Hepatocyte (in vitro differentiated cells): ENCODE data around the gene PARP3. TPM values are rescaled to one million over a fixed set of nuclear protein-coding genes. Genes with fewer than 3 reads are reported as not detected.

Source experiments
- DNase-seq: peaks from one replicate; pipeline ENCODE4 v3.0.0-alpha.2; 2016; ENCODE audit warnings: low spot score
- H2AFZ ChIP-seq: fragments of 200-600 bp; sonication (generic); 2 replicates; pipeline ENCODE4 v1.6.0; 2016; ENCODE audit warnings: antibody characterized with exemption, mild to moderate bottlenecking
- H3K27ac ChIP-seq: fragments of 200-600 bp; sonication (generic); 2 replicates; pipeline ENCODE4 v1.5.1; 2016; ENCODE audit warnings: mild to moderate bottlenecking
- H3K27me3 ChIP-seq: fragments of 200-600 bp; sonication (generic); 2 replicates; pipeline ENCODE4 v1.6.1; 2016
- H3K36me3 ChIP-seq: fragments of 200-600 bp; sonication (generic); replicated peaks from 2 replicates; pipeline ENCODE4 v1.5.1; 2016; ENCODE audit warnings: low read depth; ENCODE audit not compliant: insufficient read depth
- H3K4me1 ChIP-seq: fragments of 200-600 bp; sonication (generic); 2 replicates; pipeline ENCODE4 v1.5.1; 2016; ENCODE audit warnings: mild to moderate bottlenecking, moderate library complexity; ENCODE audit not compliant: insufficient read depth
- H3K4me2 ChIP-seq: fragments of 200-600 bp; sonication (generic); 2 replicates; pipeline ENCODE4 v1.6.0; 2016
- H3K4me3 ChIP-seq: fragments of 200-600 bp; sonication (generic); 2 replicates; pipeline ENCODE4 v1.5.1; 2016; ENCODE audit warnings: mild to moderate bottlenecking
- H3K79me2 ChIP-seq: fragments of 200-600 bp; sonication (generic); 2 replicates; pipeline ENCODE4 v1.6.0; 2017; ENCODE audit warnings: mild to moderate bottlenecking
- H3K9me2 ChIP-seq: fragments of 200-600 bp; sonication (generic); replicated peaks from 2 replicates; pipeline ENCODE4 v1.6.0; 2017; ENCODE audit warnings: mild to moderate bottlenecking; ENCODE audit not compliant: insufficient read depth
- H3K9me3 ChIP-seq: fragments of 200-600 bp; sonication (generic); 2 replicates; pipeline ENCODE4 v1.5.1; 2016; ENCODE audit warnings: low read depth, mild to moderate bottlenecking
- H4K20me1 ChIP-seq: fragments of 200-600 bp; sonication (generic); 2 replicates; pipeline ENCODE4 v1.6.0; 2016; ENCODE audit warnings: mild to moderate bottlenecking; ENCODE audit not compliant: insufficient read depth, poor library complexity, severe bottlenecking
- CTCF ChIP-seq: fragments of 200-600 bp; sonication (generic); IDR thresholded peaks from 2 replicates; pipeline ENCODE4 v1.5.1; 2016; ENCODE audit warnings: antibody characterized with exemption, mild to moderate bottlenecking; ENCODE audit not compliant: poor library complexity
- EZH2 ChIP-seq: fragments of 200-600 bp; sonication (generic); IDR thresholded peaks from 2 replicates; pipeline ENCODE4 v1.6.1; 2016; ENCODE audit warnings: antibody characterized with exemption, mild to moderate bottlenecking, borderline replicate concordance
- EZH2phosphoT487 ChIP-seq: fragments of 200-600 bp; sonication (generic); IDR thresholded peaks from one replicate; pipeline ENCODE4 v1.6.1; 2018; ENCODE audit warnings: antibody characterized with exemption, mild to moderate bottlenecking, low read depth, moderate library complexity; ENCODE audit not compliant: unreplicated experiment, severe bottlenecking
- WGBS: methylation state at CpG from one replicate; pipeline ENCODE4 v1.1.6; 2016; ENCODE audit warnings: low lambda C conversion rate; ENCODE audit errors: missing lambda C conversion rate; 5-methylcytosine and 5-hydroxymethylcytosine counted together
- polyA plus RNA-seq: library from polyadenylated mRNA; unstranded; fragments of >200 nt; fragmentation: Nextera tagmentation; extraction: Ambion mirVana; gene quantifications from 2 replicates; pipeline ENCODE4 v1.2.1, GENCODE V29; 2016
- total RNA-seq: library from RNA; depleted of rRNA; stranded (reverse); fragments of >200 nt; gene quantifications from 2 replicates; pipeline ENCODE4 v1.2.3, GENCODE V29; 2014

Gene PARP3
- total and polyA plus RNA-seq, 2 experiments from 2014 or later = 9.3 to 10.3 TPM

- H2AFZ ChIP-seq = peak overlapping the region; percentile 90
- peaks cover 26% of the 10 kb centered on the region for H3K79me2 ChIP-seq
- peak overlapping the region; percentile 97 for H3K27ac ChIP-seq
- H3K36me3 ChIP-seq = no peaks in the 10 kb centered on the region
- no peaks in the 10 kb centered on the region for H3K9me3 ChIP-seq
- peak overlapping the region; percentile 99 for H3K4me2 ChIP-seq
- no peaks in the 10 kb centered on the region for H4K20me1 ChIP-seq
- WGBS = 53% methylated on average over 46 of the region's 46 CpGs
- TF ChIP-seq CTCF (peak; percentile 20), EZH2 (no peak), EZH2phosphoT487 (no peak)
- no peaks in the 10 kb centered on the region for H3K27me3 ChIP-seq
- H3K4me3 ChIP-seq = peak overlapping the region; percentile 57
- peaks cover 20% of the 10 kb centered on the region for H3K4me1 ChIP-seq
- no peaks in the 10 kb centered on the region for H3K9me2 ChIP-seq
- DNase-seq = peak; percentile 87
Observed at GRCh38 chr3:51975852-51976549, 33.8 kb downstream of the PARP3 start.

GRCh38 chr3:51977446-51978142 is 35.4 kb downstream of the PARP3 start:
- no peak overlapping the region for H2AFZ ChIP-seq
- no peaks in the 10 kb centered on the region for H3K9me2 ChIP-seq
- no peak for DNase-seq
- no peak for TF ChIP-seq EZH2
- no peak for TF ChIP-seq CTCF
- no peak for TF ChIP-seq EZH2phosphoT487
- no peaks in the 10 kb centered on the region for H4K20me1 ChIP-seq
- H3K4me1 ChIP-seq = peaks cover 33% of the 10 kb centered on the region
- no peak overlapping the region for H3K4me3 ChIP-seq
- no peaks in the 10 kb centered on the region for H3K9me3 ChIP-seq
- no peaks in the 10 kb centered on the region for H3K27me3 ChIP-seq
- no peak overlapping the region for H3K27ac ChIP-seq
- peaks cover 28% of the 10 kb centered on the region for H3K79me2 ChIP-seq
- no peaks in the 10 kb centered on the region for H3K36me3 ChIP-seq
- H3K4me2 ChIP-seq = no peak overlapping the region
- 99% methylated on average over 9 of the region's 9 CpGs for WGBS

GRCh38 chr3:51978143-51978502 is 36.0 kb downstream of the PARP3 start:
- H3K4me2 ChIP-seq = no peak overlapping the region
- H2AFZ ChIP-seq = no peak overlapping the region
- H3K9me3 ChIP-seq = no peaks in the 10 kb centered on the region
- no peak for DNase-seq
- H3K36me3 ChIP-seq = no peaks in the 10 kb centered on the region
- H3K4me3 ChIP-seq = no peak overlapping the region
- no peak overlapping the region for H3K27ac ChIP-seq
- WGBS = 90% methylated on average over 4 of the region's 4 CpGs
- peaks cover 34% of the 10 kb centered on the region for H3K4me1 ChIP-seq
- H4K20me1 ChIP-seq = no peaks in the 10 kb centered on the region
- H3K79me2 ChIP-seq = peaks cover 22% of the 10 kb centered on the region
- TF ChIP-seq CTCF (no peak), EZH2 (no peak), EZH2phosphoT487 (no peak)
- no peaks in the 10 kb centered on the region for H3K9me2 ChIP-seq
- no peaks in the 10 kb centered on the region for H3K27me3 ChIP-seq
